ENCODE measurements around the gene FASLG. TPM values are rescaled to one million over a fixed set of nuclear protein-coding genes. Genes with fewer than 3 reads are reported as not detected.

Gene FASLG
- total and polyA plus RNA-seq, 8 donors: 0.21 to 1.4 (median 0.55) TPM; not detected in 1

DNA sequence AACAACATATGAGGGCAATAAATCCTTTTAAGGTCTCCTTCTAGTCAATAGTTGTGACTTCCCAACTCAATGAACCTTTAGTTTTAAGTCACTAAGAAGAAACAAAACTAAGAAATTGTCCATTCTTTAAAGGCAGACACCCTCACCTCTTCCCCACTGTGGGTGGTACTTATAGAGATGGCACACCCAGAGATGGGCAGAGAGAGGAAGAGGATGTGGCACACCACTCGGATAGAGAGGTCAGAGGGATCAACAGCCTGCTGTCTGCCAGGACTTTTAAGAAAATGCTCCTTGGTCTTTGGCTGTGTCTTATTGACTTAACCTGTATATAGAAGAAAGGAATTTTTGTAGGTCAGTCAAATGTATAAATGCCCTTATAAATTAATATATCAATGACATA is 45.1 kb downstream of the FASLG start:
- H3K4me1 ChIP-seq: no peaks in the 10 kb centered on the region
- H3K27me3 ChIP-seq: no peaks in the 10 kb centered on the region
- H3K4me3 ChIP-seq: no peak overlapping the region
- ATAC-seq: no peak
- no peaks in the 10 kb centered on the region for H3K36me3 ChIP-seq
- no peak for TF ChIP-seq CTCF (IDR thresholded peaks at IDR 0.05)
- H3K27ac ChIP-seq: no peak overlapping the region
- no peak for DNase-seq
- intact Hi-C loops (cut with DNase I): no loop called here
- H3K9me3 ChIP-seq: no peaks in the 10 kb centered on the region

DNA sequence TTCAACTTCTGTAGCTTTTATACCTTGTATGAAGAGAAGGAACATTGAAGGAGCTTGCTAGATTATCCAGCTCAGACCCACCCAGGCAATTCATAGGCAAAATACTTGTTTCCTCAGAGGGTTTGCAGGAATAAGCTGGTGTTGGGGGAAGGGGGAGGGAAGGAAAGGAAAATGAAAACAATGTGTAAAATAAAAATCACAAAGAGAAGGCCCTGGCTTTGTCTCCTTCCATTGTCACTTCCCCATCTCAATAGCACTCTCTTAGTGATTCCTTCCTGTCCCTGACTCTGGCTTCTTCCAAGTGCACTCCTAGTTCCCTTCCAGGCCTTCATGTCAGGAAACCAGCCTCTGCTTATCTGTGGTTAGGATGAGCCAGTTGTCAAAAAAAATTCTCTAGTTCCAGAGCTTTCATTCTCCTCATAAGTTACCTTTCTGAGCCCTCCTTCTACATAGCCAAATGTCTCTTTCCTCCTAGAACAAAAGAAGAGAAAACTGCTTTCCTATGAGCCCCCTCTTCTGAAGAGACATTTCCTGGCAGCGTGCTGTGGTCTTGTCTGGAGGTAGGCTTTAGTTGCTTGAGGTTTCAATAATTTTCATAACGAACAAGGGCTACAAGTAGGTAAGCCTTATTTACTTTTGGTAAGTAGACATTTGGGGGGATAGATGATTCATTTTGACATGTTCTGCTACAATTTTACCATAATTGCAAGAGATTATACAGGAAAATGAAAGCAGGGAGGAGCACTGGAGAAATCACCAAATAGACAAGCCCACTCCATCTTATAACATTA is 45.7 kb downstream of the FASLG start:
- ATAC-seq (no peak), DNase-seq (no peak)
- H3K4me1 ChIP-seq: no peaks in the 10 kb centered on the region
- no peak overlapping the region for H3K4me3 ChIP-seq
- H3K27ac ChIP-seq: no peak overlapping the region
- intact Hi-C loops (cut with DNase I): no loop called here
- no peaks in the 10 kb centered on the region for H3K36me3 ChIP-seq
- H3K9me3 ChIP-seq: no peaks in the 10 kb centered on the region
- TF ChIP-seq CTCF (IDR thresholded peaks at IDR 0.05): no peak
- H3K27me3 ChIP-seq: no peaks in the 10 kb centered on the region

DNA sequence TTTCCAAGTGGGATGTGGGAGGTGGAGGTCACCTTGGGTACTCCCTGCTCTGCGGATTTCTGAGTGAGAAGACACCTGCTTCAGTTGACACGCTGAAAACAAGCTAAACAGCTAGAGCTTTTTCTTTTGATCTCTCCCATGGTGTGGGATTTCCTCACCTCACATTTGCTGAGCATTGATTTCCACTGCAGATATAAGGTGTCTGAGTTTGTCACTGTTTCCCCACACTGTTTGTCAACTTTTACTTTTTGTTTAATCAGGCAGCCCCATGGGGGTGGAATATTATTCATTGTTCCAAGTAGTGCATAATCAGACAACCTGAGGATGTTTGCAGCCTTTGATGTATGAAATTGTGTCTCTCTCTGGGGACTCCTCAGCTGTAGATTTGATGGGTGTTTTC is 49.5 kb downstream of the FASLG start:
- no peaks in the 10 kb centered on the region for H3K27me3 ChIP-seq
- no peaks in the 10 kb centered on the region for H3K36me3 ChIP-seq
- ATAC-seq (no peak), DNase-seq (no peak)
- no peaks in the 10 kb centered on the region for H3K9me3 ChIP-seq
- H3K4me3 ChIP-seq: no peak overlapping the region
- no peaks in the 10 kb centered on the region for H3K4me1 ChIP-seq
- TF ChIP-seq CTCF (IDR thresholded peaks at IDR 0.05): no peak
- intact Hi-C loops (cut with DNase I): no loop called here
- H3K27ac ChIP-seq: no peak overlapping the region

DNA sequence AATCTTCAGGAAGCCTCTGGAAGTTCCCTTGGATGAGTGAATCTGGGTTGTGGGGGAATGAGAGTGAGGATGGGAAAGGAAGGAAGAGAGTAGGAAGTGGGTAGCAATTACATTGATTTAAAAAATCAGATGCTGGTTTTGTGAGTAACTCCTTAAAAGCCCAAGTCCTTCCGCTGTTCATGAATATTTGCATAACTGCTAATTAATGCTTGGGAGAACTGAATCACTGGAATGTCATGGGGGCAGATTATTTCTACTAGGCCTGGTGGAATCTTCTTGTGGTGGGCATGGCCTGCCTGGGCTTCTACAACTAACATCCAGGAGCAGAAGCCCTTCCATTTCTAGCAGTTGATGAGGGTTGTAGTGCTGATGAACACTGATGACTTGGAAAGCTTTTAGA is 52.7 kb downstream of the FASLG start:
- no peak overlapping the region for H3K4me3 ChIP-seq
- intact Hi-C loops (cut with DNase I): loop anchor here in 1 of 2 donors (10.0 kb wide), 1 partner anchor 257 kb away; no protein-coding TSS in a partner anchor

More for the DNA sequence above, 52.7 kb downstream of the FASLG start:
- H3K27ac ChIP-seq: no peak overlapping the region
- TF ChIP-seq CTCF (IDR thresholded peaks at IDR 0.05): no peak
- no peaks in the 10 kb centered on the region for H3K9me3 ChIP-seq
- ATAC-seq: no peak
- no peaks in the 10 kb centered on the region for H3K27me3 ChIP-seq
- no peak for DNase-seq
- no peaks in the 10 kb centered on the region for H3K36me3 ChIP-seq
- no peaks in the 10 kb centered on the region for H3K4me1 ChIP-seq

Measured in left lung (tissue), 10 donors.